ENCODE measurements around the gene CNOT9. TPM values are rescaled to one million over a fixed set of nuclear protein-coding genes. Genes with fewer than 3 reads are reported as not detected.
"Not testable (repeated sequence)": the region's sequence is repeated elsewhere in the genome, so short reads cannot be mapped to it uniquely, and the experiment has no call there.

Gene CNOT9
- total RNA-seq: 49.5 and 64.3 TPM in 2 replicates

- DNase-seq (ENCODE audit: low read depth, low spot score): peak; percentile 95
Measured at GRCh38 chr2:218568190-218569037, at the start of gene CNOT9, which contains the start of gene USP37. Gene CNOT9 (plus strand): TSS chr2:218568839. CDS start chr2:218568955, 116 bp downstream. Gene USP37 (minus strand): TSS chr2:218568351. CDS start chr2:218558653, 9,698 bp downstream.

GRCh38 chr2:218518876-218519275 is 49.8 kb upstream of the CNOT9 start:
- no peak for DNase-seq (ENCODE audit: low read depth, low spot score)

- DNase-seq (ENCODE audit: low read depth, low spot score): no peak
Measured at GRCh38 chr2:218523651-218524050, 45.0 kb upstream of the CNOT9 start.

GRCh38 chr2:218528409-218528808 is 40.2 kb upstream of the CNOT9 start:
- not testable (repeated sequence) for DNase-seq (ENCODE audit: low read depth, low spot score)

GRCh38 chr2:218529990-218530389 is 38.6 kb upstream of the CNOT9 start:
- no peak for DNase-seq (ENCODE audit: low read depth, low spot score)

- DNase-seq (ENCODE audit: low read depth, low spot score): no peak
Measured at GRCh38 chr2:218536804-218537494, 31.7 kb upstream of the CNOT9 start.

- no peak for DNase-seq (ENCODE audit: low read depth, low spot score)
Measured at GRCh38 chr2:218540015-218540414, 28.6 kb upstream of the CNOT9 start.

GRCh38 chr2:218546012-218546411 is 22.6 kb upstream of the CNOT9 start:
- no peak for DNase-seq (ENCODE audit: low read depth, low spot score)

GRCh38 chr2:218547511-218547910 is 21.1 kb upstream of the CNOT9 start:
- no peak for DNase-seq (ENCODE audit: low read depth, low spot score)

- DNase-seq (ENCODE audit: low read depth, low spot score): no peak
Measured at GRCh38 chr2:218547978-218548377, 20.7 kb upstream of the CNOT9 start.

- DNase-seq (ENCODE audit: low read depth, low spot score): not testable (repeated sequence)
Measured at GRCh38 chr2:218554225-218554624, 14.4 kb upstream of the CNOT9 start.

GRCh38 chr2:218555527-218555926 is 13.1 kb upstream of the CNOT9 start:
- DNase-seq (ENCODE audit: low read depth, low spot score): no peak

GRCh38 chr2:218557941-218558340 is 10.7 kb upstream of the CNOT9 start:
- DNase-seq (ENCODE audit: low read depth, low spot score): no peak

- DNase-seq (ENCODE audit: low read depth, low spot score): no peak
Measured at GRCh38 chr2:218558986-218559385, 9.7 kb upstream of the CNOT9 start.

GRCh38 chr2:218564056-218564455 is 4.6 kb upstream of the CNOT9 start:
- DNase-seq (ENCODE audit: low read depth, low spot score): no peak

GRCh38 chr2:218566296-218566695 is 2.3 kb upstream of the CNOT9 start:
- DNase-seq (ENCODE audit: low read depth, low spot score): no peak

- no peak for DNase-seq (ENCODE audit: low read depth, low spot score)
Measured at GRCh38 chr2:218567797-218568189, 846 bp upstream of the CNOT9 start.

GRCh38 chr2:218569038-218569431 is 396 bp downstream of the CNOT9 start:
- no peak for DNase-seq (ENCODE audit: low read depth, low spot score)

GRCh38 chr2:218569661-218570500 is 1.2 kb downstream of the CNOT9 start:
- no peak for DNase-seq (ENCODE audit: low read depth, low spot score)

- DNase-seq (ENCODE audit: low read depth, low spot score): no peak
Measured at GRCh38 chr2:218570850-218571249, 2.2 kb downstream of the CNOT9 start.

- no peak for DNase-seq (ENCODE audit: low read depth, low spot score)
Measured at GRCh38 chr2:218576854-218577253, 8.2 kb downstream of the CNOT9 start.

All from pulmonary artery endothelial cell (primary cell).